A549 (cell line): Measurements from ENCODE around the gene LMF1. TPM values are rescaled to one million over a fixed set of nuclear protein-coding genes. Genes with fewer than 3 reads are reported as not detected.

ENCODE experiments used
- ATAC-seq, 2 experiments: fragments of 200-7000 bp in 1 of 2; fragments of >200 bp in 1 of 2; cut with Nextera tagmentation in 1 of 2; cut with Tn5 transposase in 1 of 2; 3 replicates each; pipeline versions ENCODE4 v1.8.0 to v1.9.1; 2018 to 2020; ENCODE audit warnings: mild to moderate bottlenecking in 1 of 2, moderate library complexity in 1 of 2
- CTCF ChIA-PET: fragments of 300-600 bp; sonication (Branson Sonifier 250); formaldehyde crosslinking; extraction: SDS; loops from one replicate; lab custom pipeline; 2021; ENCODE audit warnings: antibody characterized with exemption, inconsistent platforms; lab: Yijun Ruan, JAX
- POLR2A ChIA-PET: fragments of 350-600 bp; formaldehyde crosslinking; extraction: SDS; loops from one replicate; lab custom pipeline; 2021; ENCODE audit warnings: antibody characterized with exemption, inconsistent platforms; lab: Yijun Ruan, JAX
- DNase-seq, 2 experiments: peaks; one replicate each; pipeline versions ENCODE4 v3.0.0 to v3.0.0-alpha.2; 2011 to 2016; ENCODE audit warnings: low read depth in 1 of 2, low spot score in 1 of 2
- FAIRE-seq: peaks from 2 replicates; lab custom pipeline; 2011; peaks lifted over from hg19 to GRCh38; lab: Jason Lieb, UNC
- H3K27ac ChIP-seq, 2 experiments: fragments of >200 bp; sonication (Bioruptor Twin); formaldehyde crosslinking; 3 replicates each; pipeline ENCODE4 v1.5.1; 2016 to 2017
- H3K4me1 ChIP-seq: fragments of >200 bp; sonication (Bioruptor Twin); formaldehyde crosslinking; 3 replicates; pipeline ENCODE4 v1.6.1; 2016
- H3K4me2 ChIP-seq: fragments of >200 bp; sonication (Bioruptor Twin); formaldehyde crosslinking; 3 replicates; pipeline ENCODE4 v1.6.1; 2016
- H3K4me3 ChIP-seq: fragments of >200 bp; sonication (Bioruptor Twin); formaldehyde crosslinking; 3 replicates; pipeline ENCODE4 v1.5.1; 2016
- H3K9me3 ChIP-seq: fragments of >200 bp; sonication (Bioruptor Twin); formaldehyde crosslinking; 3 replicates; pipeline ENCODE4 v1.6.1; 2016
- BHLHE40 ChIP-seq: IDR thresholded peaks from 2 replicates; pipeline ENCODE4 v1.6.1; 2012; ENCODE audit warnings: low read depth, low read length, inconsistent platforms
- CBX2 ChIP-seq: fragments of 200-600 bp; sonication (generic); IDR thresholded peaks from 2 replicates; pipeline ENCODE4 v1.6.1; 2016; ENCODE audit warnings: low read depth, mild to moderate bottlenecking, borderline replicate concordance
- CBX8 ChIP-seq: fragments of 200-600 bp; sonication (generic); IDR thresholded peaks from 2 replicates; pipeline ENCODE4 v1.6.1; 2016
- FOSL2 ChIP-seq, 2 experiments: fragments of 450-650 bp in 1 of 2; fragments of >200 bp in 1 of 2; sonication (Bioruptor Twin) in 1 of 2; formaldehyde crosslinking; IDR thresholded peaks; 2 replicates each; pipeline versions ENCODE4 v1.5.0 to v1.6.1; 2016 to 2020; ENCODE audit warnings: mild to moderate bottlenecking in 1 of 2, moderate library complexity in 1 of 2
- FOXS1 ChIP-seq: fragments of 250-450 bp; sonication (Bioruptor Pico); IDR thresholded peaks from 2 replicates; pipeline ENCODE4 v1.5.0; 2020; ENCODE audit warnings: mild to moderate bottlenecking, moderate library complexity
- GATA3 ChIP-seq: IDR thresholded peaks from 2 replicates; pipeline ENCODE4 v1.6.1; 2012; ENCODE audit warnings: borderline replicate concordance
- HDAC2 ChIP-seq: fragments of 200-600 bp; sonication (generic); IDR thresholded peaks from 2 replicates; pipeline ENCODE4 v1.6.1; 2016
- HEYL ChIP-seq: fragments of 250-450 bp; sonication (Bioruptor Pico); IDR thresholded peaks from 2 replicates; pipeline ENCODE4 v1.8.0; 2021; ENCODE audit warnings: mild to moderate bottlenecking, moderate library complexity
- HOXB5 ChIP-seq: fragments of 250-450 bp; sonication (Bioruptor Pico); IDR thresholded peaks from 2 replicates; pipeline ENCODE4 v1.5.0; 2020; ENCODE audit warnings: mild to moderate bottlenecking, moderate library complexity
- KDM1A ChIP-seq: fragments of 200-600 bp; sonication (generic); IDR thresholded peaks from 2 replicates; pipeline ENCODE4 v1.6.1; 2016; ENCODE audit warnings: low read depth, mild to moderate bottlenecking
- MAFK ChIP-seq: fragments of 450-650 bp; IDR thresholded peaks from 2 replicates; pipeline ENCODE4 v1.6.1; 2014; ENCODE audit not compliant: partially characterized antibody
- MAZ ChIP-seq: fragments of 150-350 bp; IDR thresholded peaks from 2 replicates; pipeline ENCODE4 v1.6.1; 2014; ENCODE audit warnings: antibody characterized with exemption, low read depth, low read length, borderline replicate concordance
- NPAS2 ChIP-seq: fragments of 250-450 bp; sonication (Bioruptor Pico); IDR thresholded peaks from 2 replicates; pipeline ENCODE4 v1.8.0; 2022; ENCODE audit warnings: mild to moderate bottlenecking, moderate library complexity, borderline replicate concordance
- POLR2A ChIP-seq: IDR thresholded peaks from 2 replicates; pipeline ENCODE4 v1.6.1; 2012; ENCODE audit warnings: mild to moderate bottlenecking, low read length
- POLR2AphosphoS2 ChIP-seq: conservative IDR thresholded peaks from 2 replicates; pipeline ENCODE4 v1.6.1; 2012; ENCODE audit warnings: low read length, improper control_type of control experiment, inconsistent platforms
- RARB ChIP-seq: fragments of 250-450 bp; sonication (Bioruptor Pico); IDR thresholded peaks from 2 replicates; pipeline ENCODE4 v1.8.0; 2021; ENCODE audit warnings: mild to moderate bottlenecking, moderate library complexity
- SREBF2 ChIP-seq: fragments of 450-650 bp; IDR thresholded peaks from 2 replicates; pipeline ENCODE4 v1.6.1; 2014; ENCODE audit warnings: mild to moderate bottlenecking, moderate library complexity
- ZC3H11A ChIP-seq: fragments of 450-650 bp; IDR thresholded peaks from 2 replicates; pipeline ENCODE4 v1.6.1; 2014; ENCODE audit warnings: antibody characterized with exemption, mild to moderate bottlenecking
- ZSCAN20 ChIP-seq: fragments of 250-450 bp; sonication (Bioruptor Pico); IDR thresholded peaks from 2 replicates; pipeline ENCODE4 v1.8.0; 2022; ENCODE audit warnings: mild to moderate bottlenecking, moderate library complexity
- WGBS: methylation state at CpG from one replicate; pipeline ENCODE4 v1.1.6; 2017; ENCODE audit errors: missing lambda C conversion rate; 5-methylcytosine and 5-hydroxymethylcytosine counted together
- polyA plus RNA-seq, 4 experiments: library from polyadenylated mRNA; depleted of rRNA in 3 of 4; stranded (reverse); fragments of >200 nt; fragmentation: RNase III in 1 of 4; extraction: RNeasy Plus Mini Kit Qiagen cat#74134 plus additional on column Dnase treatment in 1 of 4; gene quantifications; 2 replicates in 3 of 4; 3 replicates in 1 of 4; pipeline ENCODE4 v1.2.3, GENCODE V29; 2011 to 2017
- TF ChIP-seq, protein P1 (sequence below): IDR thresholded peaks from 2 replicates; pipeline ENCODE4 v1.6.1; 2012
- TF ChIP-seq, protein P2 (sequence below): fragments of 250-450 bp; sonication (Bioruptor Pico); IDR thresholded peaks from 2 replicates; pipeline ENCODE4 v1.5.0; 2020; ENCODE audit warnings: low read depth, mild to moderate bottlenecking, moderate library complexity
- TF ChIP-seq, protein P3 (sequence below): fragments of >200 bp; sonication (Bioruptor Twin); formaldehyde crosslinking; IDR thresholded peaks from 3 replicates; pipeline ENCODE4 v1.6.1; 2016

The LMF1 gene
- polyA plus RNA-seq, 2 of the 4 experiments (the other 2 are of a cell fraction), result 8.8 to 10.9 TPM

DNA sequence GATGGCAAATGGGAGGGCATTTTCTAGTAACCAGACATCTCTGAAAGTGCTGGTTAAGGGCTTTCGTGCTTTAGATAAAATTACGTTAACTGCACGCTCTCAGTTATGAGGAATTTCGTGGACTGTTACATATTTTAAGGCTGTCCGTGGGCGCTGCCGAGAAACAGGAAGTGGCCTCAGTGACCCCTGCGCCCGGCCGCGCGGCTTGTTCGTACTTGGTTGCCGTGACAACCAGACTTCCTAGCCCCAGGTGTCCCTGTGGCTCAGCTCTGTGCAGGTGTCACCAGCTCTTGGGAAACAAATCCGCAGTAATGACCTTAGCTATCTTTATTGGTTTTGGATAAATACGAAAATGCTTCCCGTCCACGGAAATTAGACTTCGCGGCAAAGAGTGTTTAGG, 52.7 kb downstream of the LMF1 start:
- H3K4me2 ChIP-seq, result no peak overlapping the region

DNA sequence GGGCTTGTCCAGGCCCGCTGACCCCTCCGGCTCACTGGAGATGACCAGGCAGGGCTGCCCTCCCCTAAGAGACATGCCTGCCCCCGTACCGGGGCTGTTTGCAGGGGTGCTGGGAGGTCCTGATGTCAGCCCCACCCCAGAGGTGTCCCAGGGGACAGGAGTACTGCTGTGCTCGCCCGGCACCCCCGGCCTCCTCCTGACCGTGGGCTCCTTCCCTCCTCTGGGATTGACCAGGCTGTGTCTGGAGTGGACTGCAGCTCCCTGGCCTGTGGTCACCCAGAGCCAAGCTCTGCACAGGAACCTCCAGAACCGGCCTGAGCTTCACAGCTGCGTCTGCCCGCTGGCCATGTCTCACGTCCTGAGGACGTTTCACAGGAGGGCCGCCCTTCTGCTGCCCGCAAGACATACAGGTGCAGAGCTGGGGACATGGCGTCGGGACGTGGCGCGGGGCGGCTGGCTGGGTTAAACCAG, 53.2 kb downstream of the LMF1 start:
- Histone ChIP-seq H3K4me1 (no peaks in the 10 kb centered on the region), H3K4me2 (no peak overlapping the region), H3K9me3 (no peaks in the 10 kb centered on the region), H3K4me3 (no peak overlapping the region), H3K27ac (no peak overlapping the region)
- TF ChIP-seq, protein P1, sequence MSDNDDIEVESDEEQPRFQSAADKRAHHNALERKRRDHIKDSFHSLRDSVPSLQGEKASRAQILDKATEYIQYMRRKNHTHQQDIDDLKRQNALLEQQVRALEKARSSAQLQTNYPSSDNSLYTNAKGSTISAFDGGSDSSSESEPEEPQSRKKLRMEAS, result no peak
- TF ChIP-seq POLR2AphosphoS2, result no peak
- no peak for TF ChIP-seq KDM1A
- TF ChIP-seq, protein P2, sequence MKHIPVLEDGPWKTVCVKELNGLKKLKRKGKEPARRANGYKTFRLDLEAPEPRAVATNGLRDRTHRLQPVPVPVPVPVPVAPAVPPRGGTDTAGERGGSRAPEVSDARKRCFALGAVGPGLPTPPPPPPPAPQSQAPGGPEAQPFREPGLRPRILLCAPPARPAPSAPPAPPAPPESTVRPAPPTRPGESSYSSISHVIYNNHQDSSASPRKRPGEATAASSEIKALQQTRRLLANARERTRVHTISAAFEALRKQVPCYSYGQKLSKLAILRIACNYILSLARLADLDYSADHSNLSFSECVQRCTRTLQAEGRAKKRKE, result no peak
- no peak for TF ChIP-seq HOXB5 (CRISPR knock-in tag)
- no peak for TF ChIP-seq RARB (CRISPR knock-in tag)
- no peak for TF ChIP-seq CBX8
- 91% methylated on average over 15 of the region's 21 CpGs for WGBS
- ATAC-seq (no peak), FAIRE-seq (no peak), DNase-seq (no peak)
- POLR2A ChIA-PET, result no interaction called here
- CTCF ChIA-PET, result no interaction called here

More for the DNA sequence above, 52.7 kb downstream of the LMF1 start:
- Histone ChIP-seq H3K4me1 (no peaks in the 10 kb centered on the region), H3K4me3 (no peak overlapping the region)
- 91% methylated on average over 20 of the region's 20 CpGs for WGBS
- ATAC-seq (no peak), DNase-seq (no peak)
- CTCF ChIA-PET, result no interaction called here
- TF ChIP-seq NPAS2 (CRISPR knock-in tag), result no peak
- TF ChIP-seq ZSCAN20 (CRISPR knock-in tag), result no peak
- TF ChIP-seq HDAC2, result no peak
- no peak for TF ChIP-seq CBX2
- TF ChIP-seq, protein P3, sequence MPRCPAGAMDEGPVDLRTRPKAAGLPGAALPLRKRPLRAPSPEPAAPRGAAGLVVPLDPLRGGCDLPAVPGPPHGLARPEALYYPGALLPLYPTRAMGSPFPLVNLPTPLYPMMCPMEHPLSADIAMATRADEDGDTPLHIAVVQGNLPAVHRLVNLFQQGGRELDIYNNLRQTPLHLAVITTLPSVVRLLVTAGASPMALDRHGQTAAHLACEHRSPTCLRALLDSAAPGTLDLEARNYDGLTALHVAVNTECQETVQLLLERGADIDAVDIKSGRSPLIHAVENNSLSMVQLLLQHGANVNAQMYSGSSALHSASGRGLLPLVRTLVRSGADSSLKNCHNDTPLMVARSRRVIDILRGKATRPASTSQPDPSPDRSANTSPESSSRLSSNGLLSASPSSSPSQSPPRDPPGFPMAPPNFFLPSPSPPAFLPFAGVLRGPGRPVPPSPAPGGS, result no peak
- TF ChIP-seq SREBF2, result no peak
- TF ChIP-seq, protein P1, result no peak
- no peak for TF ChIP-seq HEYL (CRISPR knock-in tag)
- no peak for TF ChIP-seq MAFK
- TF ChIP-seq FOXS1 (CRISPR knock-in tag), result no peak
- TF ChIP-seq ZC3H11A, result no peak
- TF ChIP-seq FOSL2 (IDR thresholded peaks at IDR 0.05), result no peak
- no peak for TF ChIP-seq FOSL2 (CRISPR knock-in tag; IDR thresholded peaks at IDR 0.05)
- TF ChIP-seq, protein P2, result no peak
- no peak for TF ChIP-seq GATA3
- TF ChIP-seq POLR2AphosphoS2, result no peak
- no peak for TF ChIP-seq BHLHE40
- TF ChIP-seq POLR2A, result no peak
- TF ChIP-seq RARB (CRISPR knock-in tag), result no peak
- no peak for TF ChIP-seq MAZ
- TF ChIP-seq, all 56 proteins: peak for 0
- Histone ChIP-seq H3K9me3 (peaks cover 2% of the 10 kb centered on the region; the same call in 1 of the 3 replicates), H3K27ac (no peak overlapping the region)
- no peak for FAIRE-seq
- POLR2A ChIA-PET, result no interaction called here
